Natural killer cell treated with Interleukin-12 subunit alpha and Interleukin-12 subunit beta and Interleukin-15 and Interleukin-18, amount 100 ng/mL, for 72 hours (primary cell): ENCODE data around the gene EPB41L5. TPM values are rescaled to one million over a fixed set of nuclear protein-coding genes. Genes with fewer than 3 reads are reported as not detected.

ENCODE experiments used
- ATAC-seq, 2 donors: fragments of 150-1000 bp; cut with Tn5 transposase in 1 of 2; sonication (Bioruptor Pico), chemical (Tn5 transposase) in 1 of 2; 2 replicates each; pipeline ENCODE4 v1.10.0; 2021
- DNase-seq: peaks from one replicate; pipeline ENCODE4 v3.0.0; 2022; ENCODE audit warnings: low spot score
- H3K27ac Mint-ChIP-seq, 2 donors: 1 replicate in 1 of 2; 2 replicates in 1 of 2; pipeline ENCODE4 v1.8.0; 2022; ENCODE audit warnings: mixed read lengths in 2 of 2, mild to moderate bottlenecking in 1 of 2, moderate library complexity in 1 of 2
- H3K27me3 Mint-ChIP-seq, 2 donors: 1 replicate in 1 of 2; 2 replicates in 1 of 2; pipeline ENCODE4 v1.8.0; 2022; ENCODE audit warnings: mixed read lengths in 2 of 2
- H3K36me3 Mint-ChIP-seq: one replicate; pipeline ENCODE4 v1.8.0; 2022; ENCODE audit warnings: mixed read lengths
- H3K4me1 Mint-ChIP-seq, 2 donors: 1 replicate in 1 of 2; 2 replicates in 1 of 2; pipeline ENCODE4 v1.8.0; 2022; ENCODE audit warnings: low read depth in 2 of 2, mixed read lengths in 2 of 2, mild to moderate bottlenecking in 1 of 2
- H3K4me3 Mint-ChIP-seq: one replicate; pipeline ENCODE4 v1.8.0; 2022; ENCODE audit warnings: mixed read lengths
- H3K9me3 Mint-ChIP-seq: 2 replicates; pipeline ENCODE4 v1.8.0; 2022; ENCODE audit warnings: mixed read lengths
- total RNA-seq, 2 donors: library from RNA; stranded (reverse); gene quantifications; one replicate each; pipeline ENCODE4 v1.2.3, GENCODE V29; 2022

The EPB41L5 gene
- total RNA-seq, 2 donors from 2014 or later, result 4.2 to 9.1 TPM

DNA sequence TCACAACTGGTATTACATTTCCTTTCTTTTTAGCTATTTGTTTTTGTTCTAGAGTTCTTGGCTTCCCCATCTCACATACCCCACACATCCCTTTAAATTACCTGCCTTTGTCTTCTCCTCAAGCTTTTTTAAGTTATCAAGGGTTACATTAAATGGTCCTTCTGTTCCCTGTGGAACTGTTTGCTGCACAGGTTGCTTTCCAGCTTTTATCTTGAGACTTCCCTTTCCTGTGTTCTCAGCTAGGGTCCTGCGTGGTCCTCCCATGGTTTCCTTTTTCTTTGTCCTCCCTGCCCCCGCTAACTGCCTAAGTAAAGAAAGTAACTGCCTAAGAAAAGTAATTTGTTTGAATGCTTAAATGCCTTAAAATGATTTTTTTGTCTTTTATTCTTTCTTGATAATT, 66.8 kb downstream of the EPB41L5 start:
- ATAC-seq (no peak), DNase-seq (no peak)
- no peak overlapping the region for H3K27ac Mint-ChIP-seq
- peaks cover 2% of the 10 kb centered on the region for H3K36me3 Mint-ChIP-seq
- no peaks in the 10 kb centered on the region for H3K27me3 Mint-ChIP-seq
- no peak overlapping the region for H3K4me3 Mint-ChIP-seq
- H3K4me1 Mint-ChIP-seq, result peaks cover 0 to 7% of the 10 kb centered on the region in 2 donors
- no peaks in the 10 kb centered on the region for H3K9me3 Mint-ChIP-seq

DNA sequence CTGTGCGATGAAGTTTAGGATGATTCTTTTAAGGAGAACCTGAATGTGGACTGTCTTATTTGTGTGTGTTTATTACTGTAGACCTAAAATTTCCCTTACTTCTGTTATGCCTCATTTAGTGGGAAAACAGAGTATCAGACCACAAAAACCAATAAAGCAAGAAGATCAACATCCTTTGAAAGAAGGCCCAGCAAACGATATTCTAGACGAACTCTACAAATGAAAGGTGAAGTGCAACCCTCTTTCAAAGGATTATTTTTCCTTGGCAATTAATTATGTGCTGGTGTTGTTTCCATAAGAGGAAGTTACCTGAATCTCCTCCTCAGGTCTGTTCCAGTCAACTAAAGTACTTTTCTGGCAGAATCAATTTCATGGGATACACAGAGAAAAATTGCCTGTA, 78.6 kb downstream of the EPB41L5 start:
- Mint-ChIP-seq H3K4me1 (no peaks in the 10 kb centered on the region), H3K36me3 (no peaks in the 10 kb centered on the region), H3K27ac (no peak overlapping the region), H3K9me3 (no peaks in the 10 kb centered on the region), H3K4me3 (no peak overlapping the region), H3K27me3 (no peaks in the 10 kb centered on the region)
- no peak for DNase-seq
- ATAC-seq, result no peak

DNA sequence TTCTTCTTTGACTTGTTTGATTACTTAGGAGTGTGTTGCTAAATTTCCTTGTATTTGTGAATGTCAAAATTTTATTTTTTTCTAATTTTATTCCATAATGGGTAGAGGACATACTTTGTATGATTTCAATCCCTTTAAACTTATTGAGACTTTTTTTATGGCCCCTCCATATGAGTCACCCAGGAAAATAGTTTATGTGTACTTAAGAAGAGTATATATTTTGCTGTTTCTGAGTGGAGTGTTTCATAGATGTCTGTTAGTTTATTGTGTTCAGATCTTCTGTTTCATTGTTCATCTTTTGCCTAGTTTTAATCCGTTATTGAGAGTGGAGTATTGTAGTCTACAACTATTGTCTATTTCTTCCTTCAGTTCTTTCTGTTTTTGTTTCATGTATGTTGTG, 81.9 kb downstream of the EPB41L5 start:
- no peaks in the 10 kb centered on the region for H3K36me3 Mint-ChIP-seq
- no peak overlapping the region for H3K27ac Mint-ChIP-seq

DNA sequence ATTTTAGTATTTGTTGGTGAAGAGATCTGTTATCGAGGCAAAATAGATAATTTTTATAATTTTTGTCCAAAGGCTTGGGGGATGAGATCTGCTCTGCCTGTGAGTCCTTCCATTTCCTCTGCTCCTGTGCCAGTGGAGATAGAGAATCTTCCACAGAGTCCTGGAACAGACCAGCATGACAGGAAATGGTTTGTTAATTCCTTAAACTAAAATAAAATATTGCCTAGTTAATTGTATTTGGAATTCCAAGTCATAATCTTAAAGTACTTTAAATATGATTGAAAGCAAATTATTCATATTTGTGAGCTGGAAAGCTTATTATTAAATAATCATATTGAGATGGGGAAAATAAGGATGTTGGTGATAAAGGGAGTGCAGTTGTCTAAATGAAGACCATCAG, 87.8 kb downstream of the EPB41L5 start:
- Mint-ChIP-seq H3K36me3 (peaks cover 6% of the 10 kb centered on the region), H3K27me3 (no peaks in the 10 kb centered on the region), H3K4me1 (no peaks in the 10 kb centered on the region), H3K27ac (no peak overlapping the region), H3K4me3 (no peak overlapping the region), H3K9me3 (no peaks in the 10 kb centered on the region)
- DNase-seq (no peak), ATAC-seq (no peak)

More for the DNA sequence above, 81.9 kb downstream of the EPB41L5 start:
- no peak overlapping the region for H3K4me3 Mint-ChIP-seq
- H3K4me1 Mint-ChIP-seq, result no peaks in the 10 kb centered on the region
- DNase-seq (no peak), ATAC-seq (no peak)
- no peaks in the 10 kb centered on the region for H3K9me3 Mint-ChIP-seq
- no peaks in the 10 kb centered on the region for H3K27me3 Mint-ChIP-seq

DNA sequence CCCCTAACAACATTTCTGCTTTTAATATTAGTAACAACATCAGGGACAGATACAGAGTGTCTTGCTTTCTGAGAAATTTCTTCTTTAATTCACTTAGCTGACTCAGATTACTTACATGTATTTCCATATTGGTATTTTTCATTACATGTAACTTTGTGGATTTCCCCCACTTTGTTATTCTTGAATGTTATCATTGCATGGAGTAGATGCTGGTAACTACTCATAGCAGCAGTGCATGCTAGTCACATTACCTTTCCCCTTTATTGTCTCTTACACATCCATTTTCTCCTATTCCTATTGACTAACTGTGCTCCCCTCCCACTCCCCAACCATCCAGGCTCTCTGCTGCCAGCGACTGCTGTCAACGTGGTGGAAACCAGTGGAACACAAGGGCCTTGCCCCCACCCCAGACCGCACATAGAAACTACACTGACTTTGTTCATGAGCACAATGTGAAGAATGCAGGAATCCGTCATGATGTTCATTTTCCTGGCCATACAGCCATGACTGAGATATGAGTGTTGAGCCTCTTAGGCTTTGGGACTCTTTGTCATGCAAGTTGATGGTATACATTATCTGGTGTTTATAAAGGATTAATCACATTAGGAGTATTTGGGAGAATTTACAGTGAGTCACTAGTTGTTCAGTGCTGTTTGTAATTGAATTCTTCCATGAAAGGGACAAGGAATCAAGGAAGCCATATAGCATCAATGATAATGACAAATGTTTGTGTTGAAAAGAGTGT, 91.0 kb downstream of the EPB41L5 start:
- peaks cover 1 to 5% of the 10 kb centered on the region in 2 donors for H3K4me1 Mint-ChIP-seq
- ATAC-seq (no peak), DNase-seq (no peak)
- peaks cover 2% of the 10 kb centered on the region for H3K9me3 Mint-ChIP-seq
- no peak overlapping the region for H3K27ac Mint-ChIP-seq
- H3K27me3 Mint-ChIP-seq, result peaks cover 0 to 4% of the 10 kb centered on the region in 2 donors
- peaks cover 10% of the 10 kb centered on the region for H3K36me3 Mint-ChIP-seq
- no peak overlapping the region for H3K4me3 Mint-ChIP-seq

DNA sequence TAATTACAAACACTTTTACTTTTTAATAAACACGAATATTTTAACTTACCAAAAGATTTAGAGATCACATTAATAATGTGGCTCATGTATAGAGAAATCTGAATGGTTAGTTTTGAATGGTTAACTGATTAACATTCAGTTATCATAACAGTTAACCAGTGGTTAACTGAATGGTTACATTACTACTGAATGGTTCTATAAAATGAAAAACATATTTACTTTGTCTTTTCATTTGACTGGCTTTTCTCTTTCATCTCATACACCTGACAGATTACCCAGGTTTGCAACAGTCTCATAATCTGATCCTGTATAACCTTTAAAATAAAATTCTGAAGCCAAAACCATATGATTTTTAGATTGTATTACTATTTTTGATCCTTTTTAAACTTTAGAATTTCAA, 91.9 kb downstream of the EPB41L5 start:
- Mint-ChIP-seq H3K27me3 (peaks cover 0 to 4% of the 10 kb centered on the region in 2 donors), H3K9me3 (peaks cover 7% of the 10 kb centered on the region)

DNA sequence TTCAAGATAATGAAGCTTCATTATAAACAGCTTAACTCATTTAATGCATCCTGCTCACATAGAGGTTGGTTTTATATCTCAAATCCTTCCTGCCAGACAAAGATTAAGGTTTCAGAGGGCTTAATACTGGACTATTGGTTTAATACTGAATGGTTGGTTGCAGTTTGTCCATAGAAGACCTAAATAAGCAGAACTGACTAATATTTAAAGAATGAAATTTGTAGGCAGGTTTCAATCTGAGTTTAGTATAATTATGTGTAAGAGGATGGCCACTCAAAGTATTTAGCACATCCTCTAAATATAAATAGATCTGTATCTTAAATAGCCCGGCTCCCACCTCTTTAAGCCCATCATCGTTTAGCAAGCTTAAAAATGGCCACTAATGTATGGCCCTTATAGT, 92.5 kb downstream of the EPB41L5 start:
- peaks cover 10% of the 10 kb centered on the region for H3K36me3 Mint-ChIP-seq
- peaks cover 7% of the 10 kb centered on the region for H3K9me3 Mint-ChIP-seq
- no peak overlapping the region for H3K4me3 Mint-ChIP-seq
- H3K27ac Mint-ChIP-seq, result no peak overlapping the region
- peaks cover 0 to 4% of the 10 kb centered on the region in 2 donors for H3K27me3 Mint-ChIP-seq
- no peak for DNase-seq
- peaks cover 16 to 19% of the 10 kb centered on the region in 2 donors for H3K4me1 Mint-ChIP-seq
- ATAC-seq, result peak in 1 of 2 donors; percentile 53

More for the DNA sequence above, 91.9 kb downstream of the EPB41L5 start:
- Mint-ChIP-seq H3K4me1 (peaks cover 10 to 14% of the 10 kb centered on the region in 2 donors), H3K4me3 (no peak overlapping the region), H3K27ac (no peak overlapping the region), H3K36me3 (peaks cover 10% of the 10 kb centered on the region)
- DNase-seq (no peak), ATAC-seq (no peak)

DNA sequence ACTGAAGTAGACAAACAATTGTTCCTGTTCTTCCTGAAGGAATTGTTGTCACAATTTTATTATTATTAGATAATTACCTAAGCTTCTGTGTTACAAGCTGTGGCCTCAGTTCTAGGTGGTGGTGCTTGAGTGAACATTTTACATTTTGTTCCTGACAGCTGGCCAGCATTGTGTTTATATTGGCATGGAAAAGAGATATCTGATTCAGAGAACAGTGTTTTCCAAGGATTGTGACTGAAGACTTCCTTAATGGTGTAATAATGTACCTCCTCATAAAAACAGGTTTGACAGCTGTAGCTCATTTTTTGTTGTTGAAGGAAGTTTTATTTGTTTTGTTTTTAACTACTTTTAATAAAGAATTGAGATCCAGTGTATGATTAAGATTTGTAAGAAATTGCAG, 95.2 kb downstream of the EPB41L5 start:
- peaks cover 0 to 9% of the 10 kb centered on the region in 2 donors for H3K27me3 Mint-ChIP-seq
- H3K27ac Mint-ChIP-seq, result no peak overlapping the region
- H3K4me3 Mint-ChIP-seq, result no peak overlapping the region

DNA sequence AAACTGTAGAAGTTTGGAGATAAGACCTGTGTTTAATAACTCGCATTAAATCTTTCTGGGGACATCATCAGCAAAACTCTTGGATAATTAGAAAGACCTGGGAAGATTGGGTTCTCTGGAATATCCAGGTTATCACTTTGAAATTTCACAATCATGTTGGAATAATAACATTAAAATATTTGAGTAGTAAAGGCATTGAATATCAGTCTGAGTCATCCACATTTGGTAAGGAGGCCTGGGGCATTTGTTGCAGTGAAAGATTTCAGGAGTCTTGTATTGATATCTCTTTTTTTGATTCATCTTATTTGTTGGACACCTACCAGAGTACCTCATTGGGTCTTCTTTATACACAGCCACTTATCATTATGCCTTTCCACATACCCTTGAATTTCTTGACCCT, 95.9 kb downstream of the EPB41L5 start:
- ATAC-seq, result no peak
- H3K9me3 Mint-ChIP-seq, result peaks cover 7% of the 10 kb centered on the region

More for the DNA sequence above, 95.2 kb downstream of the EPB41L5 start:
- Mint-ChIP-seq H3K4me1 (peaks cover 16 to 19% of the 10 kb centered on the region in 2 donors), H3K36me3 (peaks cover 10% of the 10 kb centered on the region), H3K9me3 (peaks cover 7% of the 10 kb centered on the region)
- no peak for DNase-seq
- no peak for ATAC-seq

DNA sequence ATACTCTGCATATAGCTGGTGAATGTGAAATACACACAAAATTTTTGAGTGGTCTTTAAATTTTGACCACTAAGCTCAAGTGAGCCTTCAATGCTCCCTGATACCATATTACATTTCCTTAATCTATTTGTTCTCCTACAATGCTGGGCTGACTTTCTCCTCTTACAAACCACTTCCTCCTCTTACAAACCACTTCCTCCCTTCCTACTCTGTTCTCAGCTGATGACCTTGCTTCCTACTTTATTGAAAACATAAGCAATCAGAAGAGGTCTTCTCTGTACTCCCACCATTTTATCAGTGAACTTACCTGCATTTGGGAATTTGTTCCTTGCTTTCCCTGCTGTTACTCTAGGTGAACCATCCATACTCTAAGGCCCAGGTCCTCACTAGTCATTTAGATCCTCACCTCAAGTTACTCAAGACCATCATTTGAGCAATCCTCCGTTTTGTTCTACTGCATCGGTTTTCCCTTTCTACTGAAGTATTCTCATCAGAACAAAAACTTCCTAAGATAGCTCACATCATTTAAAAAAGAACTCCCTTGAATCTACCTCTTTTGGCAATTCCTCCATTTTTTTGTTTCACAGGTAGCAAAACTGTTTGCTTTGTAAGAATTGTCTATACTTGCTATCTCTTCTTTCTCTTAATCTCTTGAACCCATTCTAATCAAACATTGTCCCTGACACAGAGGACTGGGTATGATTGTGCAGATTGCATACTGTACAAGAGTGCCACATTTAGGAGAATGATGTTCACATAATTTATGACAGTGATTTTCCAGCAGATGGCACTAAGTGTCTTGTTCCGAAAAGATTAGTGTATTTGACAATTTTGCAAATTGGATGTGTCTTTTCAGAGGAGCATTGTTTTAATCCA, 96.5 kb downstream of the EPB41L5 start:
- Mint-ChIP-seq H3K9me3 (peaks cover 7% of the 10 kb centered on the region), H3K27me3 (peaks cover 0 to 9% of the 10 kb centered on the region in 2 donors), H3K4me1 (peaks cover 16 to 19% of the 10 kb centered on the region in 2 donors), H3K27ac (peak overlapping the region; percentile 13 to 41), H3K36me3 (peaks cover 4% of the 10 kb centered on the region), H3K4me3 (peak overlapping the region; percentile 37)
- peak; percentile 68 to 75 for ATAC-seq
- peak; percentile 62 for DNase-seq

More for the DNA sequence above, 95.9 kb downstream of the EPB41L5 start:
- peaks cover 16 to 19% of the 10 kb centered on the region in 2 donors for H3K4me1 Mint-ChIP-seq
- DNase-seq, result no peak
- H3K27ac Mint-ChIP-seq, result peak overlapping the region; percentile 13 to 41
- peaks cover 10% of the 10 kb centered on the region for H3K36me3 Mint-ChIP-seq
- peaks cover 0 to 9% of the 10 kb centered on the region in 2 donors for H3K27me3 Mint-ChIP-seq
- H3K4me3 Mint-ChIP-seq, result peak overlapping the region; percentile 37

DNA sequence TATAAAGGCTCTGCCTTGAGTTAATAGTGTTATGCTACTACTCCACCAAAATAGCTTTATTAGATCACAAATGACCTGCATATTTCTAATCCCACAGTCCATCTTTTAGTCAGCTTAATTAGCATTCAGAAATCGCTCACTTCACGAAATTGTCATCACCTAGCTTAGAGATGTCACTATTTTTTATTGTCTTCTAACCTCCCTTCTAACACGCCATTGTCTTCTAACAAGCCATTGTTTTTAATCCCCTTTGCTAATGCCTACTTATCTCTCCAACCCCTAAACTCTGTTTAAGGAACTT, 97.1 kb downstream of the EPB41L5 start:
- Mint-ChIP-seq H3K9me3 (peaks cover 7% of the 10 kb centered on the region), H3K27ac (peak overlapping the region in 1 of 2 donors; percentile 41), H3K4me3 (no peak overlapping the region), H3K4me1 (peaks cover 16 to 19% of the 10 kb centered on the region in 2 donors), H3K36me3 (peaks cover 4% of the 10 kb centered on the region), H3K27me3 (peaks cover 0 to 9% of the 10 kb centered on the region in 2 donors)
- no peak for DNase-seq
- ATAC-seq, result no peak

DNA sequence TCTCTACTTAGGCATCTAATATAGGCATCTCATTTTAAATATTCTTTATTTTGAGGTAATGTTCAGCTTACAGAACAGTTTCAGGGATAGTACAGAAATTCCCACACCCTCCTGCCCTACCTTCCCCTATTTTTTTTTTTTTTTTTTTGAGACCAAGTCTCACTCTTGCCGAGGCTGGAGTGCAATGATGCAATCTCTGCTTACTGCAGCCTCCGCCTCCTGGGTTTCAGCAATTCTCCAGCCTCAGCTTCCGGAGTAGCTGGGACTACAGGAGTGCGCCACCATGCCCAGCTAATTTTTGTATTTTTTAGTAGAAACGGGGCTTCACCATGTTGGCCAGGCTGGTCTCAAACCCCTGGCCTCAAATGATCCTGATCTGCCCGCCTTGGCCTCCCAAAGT, 97.6 kb downstream of the EPB41L5 start:
- no peak overlapping the region for H3K4me3 Mint-ChIP-seq
- H3K27me3 Mint-ChIP-seq, result peaks cover 0 to 9% of the 10 kb centered on the region in 2 donors
- H3K4me1 Mint-ChIP-seq, result peaks cover 16 to 19% of the 10 kb centered on the region in 2 donors
- peaks cover 4% of the 10 kb centered on the region for H3K36me3 Mint-ChIP-seq
- peak overlapping the region in 1 of 2 donors; percentile 41 for H3K27ac Mint-ChIP-seq
- ATAC-seq (no peak), DNase-seq (no peak)
- H3K9me3 Mint-ChIP-seq, result peaks cover 7% of the 10 kb centered on the region

DNA sequence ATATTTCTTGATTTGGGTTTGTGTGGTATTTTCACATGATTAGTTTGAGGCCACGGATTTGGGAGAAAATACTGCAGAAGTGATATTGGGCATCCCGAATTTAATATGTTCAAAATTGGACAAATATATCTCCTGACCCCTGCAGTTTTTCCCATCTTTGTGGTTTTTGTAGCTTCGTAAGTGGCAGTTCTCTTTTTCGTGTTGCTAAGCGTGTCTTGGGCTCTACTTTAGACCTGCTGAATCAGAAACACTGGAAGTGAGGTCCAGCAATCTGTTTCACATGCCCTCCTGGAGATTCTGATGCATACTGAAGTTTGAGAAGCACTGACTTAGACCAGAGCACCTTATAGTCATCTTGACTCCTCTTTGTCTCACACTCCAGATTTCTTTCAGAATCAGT, 98.3 kb downstream of the EPB41L5 start:
- Mint-ChIP-seq H3K27me3 (peaks cover 0 to 9% of the 10 kb centered on the region in 2 donors), H3K27ac (peak overlapping the region in 1 of 2 donors; percentile 3), H3K9me3 (peaks cover 7% of the 10 kb centered on the region), H3K36me3 (peaks cover 4% of the 10 kb centered on the region), H3K4me1 (peaks cover 16 to 19% of the 10 kb centered on the region in 2 donors), H3K4me3 (no peak overlapping the region)
- no peak for ATAC-seq
- DNase-seq, result no peak

DNA sequence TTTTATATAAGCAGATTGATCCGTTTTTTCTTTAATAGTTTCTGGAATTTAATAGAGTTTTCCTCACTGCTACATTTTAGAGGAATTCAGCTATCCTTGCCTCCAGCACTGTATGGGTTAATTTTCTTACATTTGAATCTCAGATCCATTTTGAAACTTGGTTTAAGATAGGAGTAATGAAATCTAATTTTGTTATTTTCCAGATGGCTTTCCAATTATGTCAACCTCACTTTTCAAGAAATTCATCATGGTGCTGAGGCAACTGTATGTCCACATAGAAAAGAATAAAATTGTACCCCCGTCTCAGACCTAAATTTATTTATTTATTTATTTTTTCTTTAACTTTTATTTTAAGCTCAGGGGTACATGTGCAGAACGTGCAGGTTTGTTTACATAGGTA, 105.1 kb downstream of the EPB41L5 start:
- peaks cover 6% of the 10 kb centered on the region for H3K9me3 Mint-ChIP-seq
- no peaks in the 10 kb centered on the region for H3K4me1 Mint-ChIP-seq
- H3K27ac Mint-ChIP-seq, result no peak overlapping the region
- H3K36me3 Mint-ChIP-seq, result no peaks in the 10 kb centered on the region
- no peak overlapping the region for H3K4me3 Mint-ChIP-seq
- ATAC-seq, result no peak
- H3K27me3 Mint-ChIP-seq, result peaks cover 0 to 2% of the 10 kb centered on the region in 2 donors
- DNase-seq, result no peak
